Epithelial cell of prostate (primary cell): ENCODE measurements around the gene ROR2.

Experiments used
- DNase-seq: peaks from one replicate; pipeline ENCODE4 v3.0.0-alpha.2; 2011; ENCODE audit warnings: low read depth, low spot score
- H3K27ac ChIP-seq: fragments of 450-650 bp; 2 replicates; pipeline ENCODE4 v1.5.1; 2017; ENCODE audit warnings: mild to moderate bottlenecking

ROR2 gene

GRCh38 chr9:91714020-91714806, 235.8 kb downstream of the ROR2 start:
- no peak overlapping the region for H3K27ac ChIP-seq
- DNase-seq: no peak

- no peak overlapping the region for H3K27ac ChIP-seq
- no peak for DNase-seq
Measured at GRCh38 chr9:91712811-91713210, 237.2 kb downstream of the ROR2 start.

- no peak for DNase-seq
- no peak overlapping the region for H3K27ac ChIP-seq
Measured at GRCh38 chr9:91711755-91712601, 238.1 kb downstream of the ROR2 start.

GRCh38 chr9:91710158-91710557, 239.9 kb downstream of the ROR2 start:
- H3K27ac ChIP-seq: no peak overlapping the region
- no peak for DNase-seq

- no peak for DNase-seq
- no peak overlapping the region for H3K27ac ChIP-seq
Measured at GRCh38 chr9:91705386-91705785, 244.6 kb downstream of the ROR2 start.

GRCh38 chr9:91700475-91700874, 249.6 kb downstream of the ROR2 start:
- no peak overlapping the region for H3K27ac ChIP-seq
- DNase-seq: no peak

- no peak for DNase-seq
- no peak overlapping the region for H3K27ac ChIP-seq
Measured at GRCh38 chr9:91698266-91698665, 251.8 kb downstream of the ROR2 start.

- no peak overlapping the region for H3K27ac ChIP-seq
- no peak for DNase-seq
Measured at GRCh38 chr9:91697201-91697600, 252.8 kb downstream of the ROR2 start.

- no peak for DNase-seq
Measured at GRCh38 chr9:91694081-91694870, 255.8 kb downstream of the ROR2 start.

GRCh38 chr9:91693226-91693625, 256.8 kb downstream of the ROR2 start:
- DNase-seq: peak; percentile 16
- no peak overlapping the region for H3K27ac ChIP-seq

More at GRCh38 chr9:91694081-91694870, 255.8 kb downstream of the ROR2 start:
- H3K27ac ChIP-seq: no peak overlapping the region

GRCh38 chr9:91690540-91691249, 259.3 kb downstream of the ROR2 start:
- peak; percentile 12 for DNase-seq

GRCh38 chr9:91689006-91689405, 261.0 kb downstream of the ROR2 start:
- H3K27ac ChIP-seq: no peak overlapping the region
- DNase-seq: no peak

More at GRCh38 chr9:91690540-91691249, 259.3 kb downstream of the ROR2 start:
- H3K27ac ChIP-seq: no peak overlapping the region

GRCh38 chr9:91683269-91683668, 266.8 kb downstream of the ROR2 start:
- DNase-seq: no peak
- H3K27ac ChIP-seq: no peak overlapping the region

- H3K27ac ChIP-seq: no peak overlapping the region
- DNase-seq: peak; percentile 45
Measured at GRCh38 chr9:91682806-91683205, 267.2 kb downstream of the ROR2 start.

- no peak overlapping the region for H3K27ac ChIP-seq
- no peak for DNase-seq
Measured at GRCh38 chr9:91681461-91682305, 268.3 kb downstream of the ROR2 start.

- H3K27ac ChIP-seq: no peak overlapping the region
- no peak for DNase-seq
Measured at GRCh38 chr9:91680998-91681397, 269.0 kb downstream of the ROR2 start.

- H3K27ac ChIP-seq: no peak overlapping the region
- DNase-seq: no peak
Measured at GRCh38 chr9:91680106-91680505, 269.9 kb downstream of the ROR2 start.

- DNase-seq: no peak
- no peak overlapping the region for H3K27ac ChIP-seq
Measured at GRCh38 chr9:91678807-91679580, 271.0 kb downstream of the ROR2 start.
